PC-3 (cell line): Measurements from ENCODE around the gene MCL1.

Experiments used
- CTCF ChIP-seq: fragments of 300-600 bp; sonication (generic); conservative IDR thresholded peaks from 2 replicates; pipeline ENCODE4 v1.5.1; 2017; ENCODE audit warnings: antibody characterized with exemption, low read depth, mild to moderate bottlenecking, low read length
- EZH2 ChIP-seq: fragments of 300-600 bp; sonication (generic); IDR thresholded peaks from one replicate; pipeline ENCODE4 v1.6.1; 2017; ENCODE audit warnings: antibody characterized with exemption, mild to moderate bottlenecking, low read length; ENCODE audit not compliant: unreplicated experiment
- EZH2phosphoT487 ChIP-seq: fragments of 300-600 bp; sonication (generic); IDR thresholded peaks from 2 replicates; pipeline ENCODE4 v1.6.1; 2018; ENCODE audit warnings: mild to moderate bottlenecking, antibody characterized with exemption, low read length, borderline replicate concordance

- TF ChIP-seq EZH2, result no peak
- TF ChIP-seq CTCF, result no peak
- no peak for TF ChIP-seq EZH2phosphoT487
Observed at GRCh38 chr1:150525348-150525747, 54.1 kb downstream of the MCL1 start.
